Body of pancreas (tissue), 4 donors: ENCODE measurements around the gene DLEU7.

Source experiments
- POLR2A ChIP-seq, 3 donors: fragments of 450-650 bp; IDR thresholded peaks; one replicate each; pipeline ENCODE4 v1.6.1; 2016; ENCODE audit warnings: antibody characterized with exemption in 3 of 3, mild to moderate bottlenecking in 2 of 3
- TF ChIP-seq, protein P1 (sequence below), 7 experiments: fragments of 450-650 bp in 4 of 7; fragments of 200-600 bp in 3 of 7; sonication (generic) in 3 of 7; IDR thresholded peaks; one replicate each; pipeline ENCODE4 v1.5.1; 2016 to 2019; ENCODE audit warnings: antibody characterized with exemption in 7 of 7

GRCh38 chr13:50829896-50830295 lies 13.6 kb downstream of the DLEU7 start:
- TF ChIP-seq, protein P1, sequence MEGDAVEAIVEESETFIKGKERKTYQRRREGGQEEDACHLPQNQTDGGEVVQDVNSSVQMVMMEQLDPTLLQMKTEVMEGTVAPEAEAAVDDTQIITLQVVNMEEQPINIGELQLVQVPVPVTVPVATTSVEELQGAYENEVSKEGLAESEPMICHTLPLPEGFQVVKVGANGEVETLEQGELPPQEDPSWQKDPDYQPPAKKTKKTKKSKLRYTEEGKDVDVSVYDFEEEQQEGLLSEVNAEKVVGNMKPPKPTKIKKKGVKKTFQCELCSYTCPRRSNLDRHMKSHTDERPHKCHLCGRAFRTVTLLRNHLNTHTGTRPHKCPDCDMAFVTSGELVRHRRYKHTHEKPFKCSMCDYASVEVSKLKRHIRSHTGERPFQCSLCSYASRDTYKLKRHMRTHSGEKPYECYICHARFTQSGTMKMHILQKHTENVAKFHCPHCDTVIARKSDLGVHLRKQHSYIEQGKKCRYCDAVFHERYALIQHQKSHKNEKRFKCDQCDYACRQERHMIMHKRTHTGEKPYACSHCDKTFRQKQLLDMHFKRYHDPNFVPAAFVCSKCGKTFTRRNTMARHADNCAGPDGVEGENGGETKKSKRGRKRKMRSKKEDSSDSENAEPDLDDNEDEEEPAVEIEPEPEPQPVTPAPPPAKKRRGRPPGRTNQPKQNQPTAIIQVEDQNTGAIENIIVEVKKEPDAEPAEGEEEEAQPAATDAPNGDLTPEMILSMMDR (IDR thresholded peaks at IDR 0.05): no peak
- no peak for TF ChIP-seq POLR2A (IDR thresholded peaks at IDR 0.05)
